Measurements from ENCODE around the gene CRMP1. TPM values are rescaled to one million over a fixed set of nuclear protein-coding genes. Genes with fewer than 3 reads are reported as not detected.

CRMP1 gene
- total RNA-seq, 1 donor, result under 0.01 TPM

- H3K9me3 ChIP-seq (ENCODE audit: low read depth, low read length), result no peaks in the 10 kb centered on the region
- no peaks in the 10 kb centered on the region for H3K27me3 ChIP-seq (ENCODE audit: insufficient read depth, low read length)
- no peak for DNase-seq (ENCODE audit: insufficient read length, low spot score, missing footprints)
- H3K4me1 ChIP-seq (ENCODE audit: insufficient read depth, low read length), result no peaks in the 10 kb centered on the region
- TF ChIP-seq CTCF (IDR thresholded peaks at IDR 0.05; ENCODE audit: extremely low read depth, low read depth, low read length), result no peak
- no peak overlapping the region for H3K4me3 ChIP-seq (ENCODE audit: insufficient read depth, low read length)
- H3K36me3 ChIP-seq (ENCODE audit: insufficient read depth, low read length), result peaks cover 75% of the 10 kb centered on the region
- no peak overlapping the region for H3K27ac ChIP-seq (ENCODE audit: low read depth, low read length)
- no peak overlapping the region for H2AFZ ChIP-seq (ENCODE audit: low read length)
- H4K20me1 ChIP-seq (ENCODE audit: insufficient read depth, low read length), result no peaks in the 10 kb centered on the region
- H3K79me2 ChIP-seq (ENCODE audit: insufficient read depth, low read length), result no peaks in the 10 kb centered on the region
- no peak overlapping the region for H3K4me2 ChIP-seq (ENCODE audit: insufficient read depth, low read length)
These were observed 95.0 kb downstream of the CRMP1 start for GRCh38 chr4:5797866-5798265.

- no peak for TF ChIP-seq CTCF (IDR thresholded peaks at IDR 0.05; ENCODE audit: extremely low read depth, low read depth, low read length)
- Histone ChIP-seq H3K36me3 (ENCODE audit: insufficient read depth, low read length) (peaks cover 75% of the 10 kb centered on the region), H3K4me3 (ENCODE audit: insufficient read depth, low read length) (no peak overlapping the region), H3K9me3 (ENCODE audit: low read depth, low read length) (no peaks in the 10 kb centered on the region), H3K4me2 (ENCODE audit: insufficient read depth, low read length) (no peak overlapping the region), H3K27me3 (ENCODE audit: insufficient read depth, low read length) (no peaks in the 10 kb centered on the region), H3K79me2 (ENCODE audit: insufficient read depth, low read length) (no peaks in the 10 kb centered on the region), H3K27ac (ENCODE audit: low read depth, low read length) (no peak overlapping the region), H3K4me1 (ENCODE audit: insufficient read depth, low read length) (no peaks in the 10 kb centered on the region), H2AFZ (ENCODE audit: low read length) (no peak overlapping the region), H4K20me1 (ENCODE audit: insufficient read depth, low read length) (no peaks in the 10 kb centered on the region)
- DNase-seq (ENCODE audit: insufficient read length, low spot score, missing footprints), result no peak
These were observed 95.9 kb downstream of the CRMP1 start for GRCh38 chr4:5796976-5797375.

- DNase-seq (ENCODE audit: insufficient read length, low spot score, missing footprints), result no peak
These were observed 97.3 kb downstream of the CRMP1 start for GRCh38 chr4:5795580-5795979.

DNA sequence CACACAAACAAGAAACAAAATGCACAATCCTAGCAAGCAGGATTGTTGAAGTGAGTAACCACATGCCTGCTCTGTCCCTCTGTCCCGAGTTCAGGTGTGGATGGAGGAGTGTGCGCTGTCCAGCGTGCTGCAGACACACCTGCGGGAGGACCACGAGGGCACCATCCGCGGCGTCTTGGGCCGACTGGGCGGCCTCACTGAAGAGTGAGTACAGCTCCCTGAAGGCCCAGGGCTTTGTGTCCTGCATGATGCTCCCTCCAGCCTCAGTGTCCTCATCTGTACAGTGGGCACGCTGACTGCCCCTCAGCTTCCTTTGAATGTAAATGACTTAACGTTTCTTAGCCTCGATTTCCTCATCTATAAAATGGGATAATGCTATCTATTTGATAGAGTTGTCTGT is 99.4 kb downstream of the CRMP1 start:
- no peak for TF ChIP-seq CTCF (IDR thresholded peaks at IDR 0.05; ENCODE audit: extremely low read depth, low read depth, low read length)
- Histone ChIP-seq H3K79me2 (ENCODE audit: insufficient read depth, low read length) (no peaks in the 10 kb centered on the region), H3K4me2 (ENCODE audit: insufficient read depth, low read length) (no peak overlapping the region), H4K20me1 (ENCODE audit: insufficient read depth, low read length) (peaks cover 7% of the 10 kb centered on the region), H3K9me3 (ENCODE audit: low read depth, low read length) (no peaks in the 10 kb centered on the region), H2AFZ (ENCODE audit: low read length) (no peak overlapping the region), H3K27me3 (ENCODE audit: insufficient read depth, low read length) (no peaks in the 10 kb centered on the region), H3K27ac (ENCODE audit: low read depth, low read length) (no peak overlapping the region), H3K36me3 (ENCODE audit: insufficient read depth, low read length) (peaks cover 71% of the 10 kb centered on the region), H3K4me3 (ENCODE audit: insufficient read depth, low read length) (no peak overlapping the region), H3K4me1 (ENCODE audit: insufficient read depth, low read length) (no peaks in the 10 kb centered on the region)
- DNase-seq (ENCODE audit: insufficient read length, low spot score, missing footprints), result no peak

More at GRCh38 chr4:5795580-5795979, 97.3 kb downstream of the CRMP1 start:
- no peaks in the 10 kb centered on the region for H3K79me2 ChIP-seq (ENCODE audit: insufficient read depth, low read length)
- H3K9me3 ChIP-seq (ENCODE audit: low read depth, low read length), result no peaks in the 10 kb centered on the region
- peaks cover 71% of the 10 kb centered on the region for H3K36me3 ChIP-seq (ENCODE audit: insufficient read depth, low read length)
- H3K27me3 ChIP-seq (ENCODE audit: insufficient read depth, low read length), result no peaks in the 10 kb centered on the region
- H3K4me2 ChIP-seq (ENCODE audit: insufficient read depth, low read length), result no peak overlapping the region
- H2AFZ ChIP-seq (ENCODE audit: low read length), result no peak overlapping the region
- no peak overlapping the region for H3K27ac ChIP-seq (ENCODE audit: low read depth, low read length)
- no peak for TF ChIP-seq CTCF (IDR thresholded peaks at IDR 0.05; ENCODE audit: extremely low read depth, low read depth, low read length)
- no peaks in the 10 kb centered on the region for H3K4me1 ChIP-seq (ENCODE audit: insufficient read depth, low read length)
- no peak overlapping the region for H3K4me3 ChIP-seq (ENCODE audit: insufficient read depth, low read length)
- H4K20me1 ChIP-seq (ENCODE audit: insufficient read depth, low read length), result no peaks in the 10 kb centered on the region
